IPS DF 6.9 (cell line): ENCODE data around the gene TAF11L12.
"Not testable (repeated sequence)": the region's sequence is repeated elsewhere in the genome, so short reads cannot be mapped to it uniquely, and the experiment has no call there.

Experiments used
- DNase-seq: peaks from one replicate; pipeline ENCODE4 v3.0.0-alpha.2; 2013; ENCODE audit warnings: low read depth, low spot score
- H3K27ac ChIP-seq: one replicate; pipeline ENCODE4 v1.5.1; 2013; ENCODE audit warnings: low read length, control low read depth
- H3K27me3 ChIP-seq: 2 replicates; pipeline ENCODE4 v1.6.1; 2013; ENCODE audit warnings: mild to moderate bottlenecking, low read length; ENCODE audit not compliant: control insufficient read depth, insufficient read depth
- H3K36me3 ChIP-seq: 2 replicates; pipeline ENCODE4 v1.6.1; 2013; ENCODE audit warnings: low read length; ENCODE audit not compliant: control insufficient read depth, insufficient read depth
- H3K4me1 ChIP-seq: 2 replicates; pipeline ENCODE4 v1.6.1; 2013; ENCODE audit warnings: low read length; ENCODE audit not compliant: control insufficient read depth, insufficient read depth
- H3K4me3 ChIP-seq: 2 replicates; pipeline ENCODE4 v1.5.1; 2013; ENCODE audit warnings: mild to moderate bottlenecking, low read length
- H3K9me3 ChIP-seq: 2 replicates; pipeline ENCODE4 v1.6.1; 2013; ENCODE audit warnings: low read length, inconsistent platforms; ENCODE audit not compliant: control insufficient read depth, insufficient read depth
- WGBS: extraction: QIAGEN DNeasy Blood & Tissue Kit; methylation state at CpG from one replicate; pipeline ENCODE4 v1.1.7; 2013; ENCODE audit warnings: mixed read lengths, missing lambda C conversion rate; ENCODE audit not compliant: insufficient read length, insufficient coverage; 5-methylcytosine and 5-hydroxymethylcytosine counted together

Gene TAF11L12

DNA sequence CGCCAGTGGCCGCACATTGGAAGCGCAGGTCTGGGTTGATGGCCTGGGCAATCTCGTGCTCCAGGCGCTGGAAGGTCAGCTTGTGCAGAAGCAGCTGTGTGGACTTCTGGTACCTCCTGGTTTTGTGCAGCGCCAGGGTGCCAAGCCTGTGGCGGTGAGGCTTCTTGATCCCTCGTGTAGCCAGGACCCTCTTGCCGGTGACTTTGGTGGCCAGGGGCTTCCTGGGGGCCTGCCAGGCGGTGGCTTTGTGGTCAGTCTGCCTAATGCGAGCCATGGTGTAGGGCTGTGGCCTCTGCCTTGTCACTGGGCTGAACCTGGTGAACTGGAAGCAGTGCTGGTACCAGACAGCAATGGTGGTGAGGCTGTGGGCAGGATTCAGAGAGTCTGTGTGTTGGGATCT, 15.5 kb downstream of the TAF11L12 start:
- Histone ChIP-seq H3K4me1 (no peaks in the 10 kb centered on the region), H3K27me3 (no peaks in the 10 kb centered on the region), H3K27ac (no peak overlapping the region), H3K4me3 (no peak overlapping the region), H3K36me3 (no peaks in the 10 kb centered on the region), H3K9me3 (no peaks in the 10 kb centered on the region)
- no CpG with 5 or more reads among the region's 11 CpGs for WGBS
- DNase-seq = no peak

DNA sequence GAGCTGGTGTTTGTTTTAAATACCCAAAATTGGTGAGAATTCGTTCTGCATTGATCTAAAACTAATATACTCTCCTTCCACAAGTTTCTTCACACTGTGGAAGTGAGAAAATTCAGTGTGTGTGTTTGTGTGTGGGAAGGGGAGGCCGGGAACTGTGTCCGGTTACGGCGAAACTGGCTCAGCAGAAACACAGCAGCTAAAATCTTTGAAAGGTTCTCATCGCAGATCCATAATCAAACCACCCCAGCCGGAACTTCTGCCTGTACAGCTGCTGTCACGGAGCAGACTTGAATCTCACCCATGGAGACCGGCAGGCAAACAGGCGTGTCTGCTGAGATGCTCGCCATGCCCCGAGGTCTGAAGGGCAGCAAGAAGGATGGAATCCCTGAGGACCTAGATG, 21.6 kb downstream of the TAF11L12 start, which contains the start of gene TAF11L13:
Gene TAF11L13, plus strand, starts transcription at position 301 of the 400 bp plus-strand sequence.
- H3K27me3 ChIP-seq, H3K4me1 ChIP-seq, DNase-seq, H3K4me3 ChIP-seq, H3K9me3 ChIP-seq, H3K36me3 ChIP-seq, H3K27ac ChIP-seq: not testable (repeated sequence)
- WGBS = no CpG with 5 or more reads among the region's 12 CpGs

DNA sequence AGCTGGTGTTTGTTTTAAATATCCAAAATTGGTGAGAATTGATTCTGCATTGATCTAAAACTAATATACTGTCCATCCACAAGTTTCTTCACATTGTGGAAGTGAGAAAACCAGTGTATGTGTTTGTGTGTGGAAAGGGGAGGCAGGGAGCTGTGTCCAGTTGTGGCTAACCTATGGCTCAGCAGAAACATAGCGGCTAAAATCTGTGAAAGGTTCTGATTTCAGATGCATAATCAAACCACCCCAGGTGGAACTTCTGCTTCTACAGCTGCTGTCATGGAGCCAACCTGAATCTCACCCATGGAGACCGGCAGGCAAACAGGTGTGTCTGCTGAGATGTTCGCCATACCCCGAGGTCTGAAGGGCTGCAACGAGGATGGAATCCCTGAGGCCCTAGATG, 24.0 kb downstream of the TAF11L12 start, which contains the start of gene TAF11L14:
Gene TAF11L14, plus strand, starts transcription at position 301 of the 400 bp plus-strand sequence.
- no peak for DNase-seq
- Histone ChIP-seq H3K27ac (no peak within 1 kb of the TSS), H3K4me1 (no peaks in the 10 kb centered on the region), H3K4me3 (no peak within 1 kb of the TSS), H3K9me3 (no peaks in the 10 kb centered on the region), H3K36me3 (no peaks in the 10 kb centered on the region), H3K27me3 (no peaks in the 10 kb centered on the region)
- WGBS = no CpG with 5 or more reads among the region's 5 CpGs

DNA sequence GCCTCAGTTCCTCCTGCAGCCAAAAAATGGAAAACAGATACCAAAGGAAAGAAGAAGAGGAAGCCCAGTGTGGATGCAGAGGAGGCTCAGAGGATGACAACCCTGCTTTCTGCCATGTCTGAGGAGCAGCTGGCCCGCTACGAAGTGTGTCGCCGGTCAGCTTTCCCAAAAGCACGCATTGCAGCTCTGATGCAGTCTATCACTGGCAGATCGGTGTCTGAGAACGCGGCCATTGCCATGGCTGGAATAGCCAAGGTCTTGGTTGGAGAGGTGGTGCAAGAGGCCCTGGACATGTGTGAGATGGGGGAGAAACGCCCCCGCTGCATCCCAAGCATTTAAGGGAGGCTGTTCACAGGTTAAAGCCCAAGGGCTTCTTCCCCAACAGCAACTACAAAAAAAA, 39.0 kb downstream of the TAF11L12 start:
- DNase-seq, H3K4me1 ChIP-seq, H3K27me3 ChIP-seq, H3K36me3 ChIP-seq, H3K27ac ChIP-seq, H3K4me3 ChIP-seq, H3K9me3 ChIP-seq: not testable (repeated sequence)
- WGBS = no CpG with 5 or more reads among the region's 10 CpGs

DNA sequence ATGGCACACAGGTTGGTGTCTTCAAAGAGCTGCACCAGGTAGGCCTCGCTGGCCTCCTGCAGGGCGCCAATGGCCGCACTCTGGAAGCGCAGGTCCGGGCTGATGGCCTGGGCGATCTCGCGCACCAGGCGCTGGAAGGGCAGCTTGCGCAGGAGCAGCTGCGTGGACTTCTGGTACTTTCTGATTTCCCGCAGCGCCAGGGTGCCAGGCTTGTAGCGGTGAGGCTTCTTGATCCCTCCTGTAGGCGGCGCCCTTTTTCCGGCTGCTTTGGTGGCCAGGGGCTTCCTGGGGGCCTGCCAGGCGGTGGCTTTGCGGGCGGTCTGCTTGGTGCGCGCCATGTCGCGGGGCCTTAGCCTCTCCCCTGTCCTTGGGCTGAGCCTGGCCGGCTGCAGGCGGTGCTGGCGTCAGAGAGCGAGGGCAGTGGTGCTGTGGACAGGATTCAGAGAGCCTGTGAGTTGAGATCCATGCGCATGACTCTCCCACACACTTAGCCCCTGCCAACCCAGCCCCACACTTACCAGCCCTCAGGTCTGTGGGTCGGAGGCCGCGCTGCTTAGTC, 45.1 kb downstream of the TAF11L12 start:
- H3K27ac ChIP-seq, H3K9me3 ChIP-seq, DNase-seq, H3K4me3 ChIP-seq, H3K36me3 ChIP-seq, H3K4me1 ChIP-seq, H3K27me3 ChIP-seq: not testable (repeated sequence)
- WGBS = no CpG with 5 or more reads among the region's 32 CpGs

DNA sequence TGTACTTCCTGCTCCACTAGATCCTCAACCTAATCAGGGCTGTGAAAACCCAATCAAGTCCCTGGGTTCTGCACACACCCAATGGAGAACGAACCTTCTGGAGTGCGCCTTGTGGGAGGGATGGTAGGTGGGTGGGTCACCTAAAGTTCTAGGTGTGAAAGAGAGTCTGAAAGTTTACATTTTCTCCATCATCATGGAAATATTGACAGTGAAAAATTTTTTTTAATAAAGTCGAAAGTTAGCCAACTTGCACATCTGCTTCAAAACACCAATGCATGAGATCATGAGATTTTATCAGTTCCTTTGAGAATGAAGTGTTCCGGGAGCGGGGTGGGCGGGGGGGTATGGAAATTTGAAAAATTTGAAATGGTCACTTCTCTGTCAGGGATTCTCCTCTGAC, 45.7 kb downstream of the TAF11L12 start:
- no CpG with 5 or more reads among the region's 6 CpGs for WGBS
- no peak for DNase-seq
- no peak overlapping the region for H3K4me3 ChIP-seq
- H3K4me1 ChIP-seq = no peaks in the 10 kb centered on the region
- H3K9me3 ChIP-seq = no peaks in the 10 kb centered on the region
- no peaks in the 10 kb centered on the region for H3K27me3 ChIP-seq
- H3K27ac ChIP-seq = no peak overlapping the region
- no peaks in the 10 kb centered on the region for H3K36me3 ChIP-seq
